HuH-7 (cell line): ENCODE data around the gene CCDC57.
"Not testable (repeated sequence)": the region's sequence is repeated elsewhere in the genome, so short reads cannot be mapped to it uniquely, and the experiment has no call there.

ENCODE experiments used
- DNase-seq: peaks from one replicate; pipeline ENCODE4 v3.0.0; 2011; ENCODE audit warnings: low spot score

Gene CCDC57

DNA sequence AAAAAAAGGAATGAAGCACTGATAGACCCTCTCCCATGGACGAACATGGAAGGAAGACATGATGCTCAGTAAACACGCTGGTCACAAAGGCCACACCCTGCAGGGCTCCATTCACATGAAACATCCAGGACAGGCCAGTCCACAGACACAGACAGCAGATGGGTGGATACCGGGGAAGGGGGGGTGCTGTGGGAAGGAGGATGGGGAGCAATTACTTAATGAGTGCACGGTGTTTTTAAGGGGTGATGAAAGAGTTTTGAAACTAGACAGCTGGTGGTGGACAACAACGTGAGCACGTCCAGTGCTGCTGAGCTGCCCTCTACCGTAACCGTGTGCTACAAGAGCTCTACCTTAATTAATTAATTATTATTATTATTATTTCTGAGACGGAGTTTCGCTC lies 10.2 kb upstream of the CCDC57 start:
- DNase-seq = no peak

DNA sequence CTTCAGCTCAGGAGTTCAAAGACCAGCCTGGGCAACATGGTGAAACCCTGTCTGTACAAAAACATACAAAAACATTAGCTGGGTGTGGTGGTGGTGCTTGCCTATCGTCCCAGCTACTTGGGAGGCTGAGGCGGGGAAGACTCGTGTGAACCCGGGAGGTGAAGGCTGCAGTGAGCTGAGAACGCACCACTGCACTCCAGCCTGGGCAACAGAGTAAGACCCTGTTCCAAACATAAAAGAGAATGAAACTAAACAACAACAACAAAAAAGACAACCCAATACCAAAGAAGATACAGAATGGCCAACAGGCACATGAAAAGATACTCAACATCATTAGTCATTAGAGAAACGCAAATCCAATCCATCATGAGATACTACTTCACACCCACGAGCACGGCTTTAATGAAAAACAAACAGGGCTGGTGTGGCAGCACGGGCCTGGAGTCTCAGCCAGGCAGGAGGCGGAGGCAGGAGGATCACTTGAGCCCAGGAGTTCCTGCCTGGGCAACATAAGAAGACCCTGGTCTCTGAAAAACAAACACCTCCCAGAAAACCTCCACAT lies 8.8 kb upstream of the CCDC57 start:
- DNase-seq = no peak

GRCh38 chr17:82219753-82220709 lies 7.4 kb upstream of the CCDC57 start:
- no peak for DNase-seq

DNA sequence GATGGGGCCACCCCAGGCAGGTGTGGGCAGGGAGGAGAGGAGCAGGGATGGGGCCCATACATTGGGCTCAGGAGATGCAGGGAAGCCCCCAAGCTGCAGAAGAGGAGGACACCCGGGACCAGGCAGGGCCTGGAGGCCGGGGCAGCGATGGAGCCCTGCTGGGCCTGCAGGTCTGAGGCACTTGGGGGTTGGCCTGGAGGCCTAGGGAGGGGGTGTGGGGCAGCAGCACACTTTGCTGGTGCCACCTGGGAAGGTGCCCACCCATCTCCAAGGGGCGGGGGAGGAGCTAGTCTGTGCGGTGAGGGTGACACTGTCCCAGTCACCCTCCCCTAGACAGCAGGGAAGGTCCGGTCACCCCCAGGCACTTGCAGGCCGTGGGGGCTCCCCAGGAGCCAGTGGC lies 6.4 kb upstream of the CCDC57 start:
- DNase-seq = no peak

DNA sequence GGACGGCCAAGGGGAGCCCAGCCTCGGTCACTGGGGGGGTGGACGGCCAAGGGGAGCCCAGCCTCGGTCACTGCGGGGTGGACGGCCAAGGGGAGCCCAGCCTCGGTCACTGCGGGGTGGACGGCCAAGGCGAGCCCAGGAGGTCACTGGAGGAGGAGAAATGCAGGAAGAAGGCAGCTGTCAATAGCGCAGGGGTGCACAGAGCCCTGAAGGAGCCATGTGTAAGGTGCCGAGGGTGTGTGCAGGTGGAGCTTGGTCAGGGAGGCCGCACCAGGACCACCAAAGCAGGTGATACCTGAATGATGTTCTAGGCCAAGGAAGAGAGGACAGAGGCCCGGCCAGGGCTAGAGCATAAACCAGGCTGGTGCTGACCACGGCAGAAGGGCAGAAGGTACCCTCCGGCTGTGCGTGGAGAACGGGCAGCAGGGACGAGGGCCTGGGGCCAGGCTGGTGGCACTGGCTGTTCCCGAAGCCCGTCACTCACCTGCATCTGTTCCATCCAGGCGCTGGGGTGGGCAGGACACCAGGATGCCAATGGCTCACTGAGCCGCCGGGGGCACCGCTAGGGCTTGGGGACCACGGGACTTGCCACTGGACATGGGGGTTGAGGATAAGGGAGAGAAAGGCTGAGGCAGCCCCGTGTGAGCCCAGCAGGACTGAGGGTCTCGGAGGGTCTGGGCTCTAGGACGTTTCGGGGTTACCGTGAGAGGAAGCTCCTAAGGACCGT lies 5.9 kb upstream of the CCDC57 start:
- no peak for DNase-seq

- DNase-seq = no peak
Observed at GRCh38 chr17:82217530-82218204, 5.0 kb upstream of the CCDC57 start.

DNA sequence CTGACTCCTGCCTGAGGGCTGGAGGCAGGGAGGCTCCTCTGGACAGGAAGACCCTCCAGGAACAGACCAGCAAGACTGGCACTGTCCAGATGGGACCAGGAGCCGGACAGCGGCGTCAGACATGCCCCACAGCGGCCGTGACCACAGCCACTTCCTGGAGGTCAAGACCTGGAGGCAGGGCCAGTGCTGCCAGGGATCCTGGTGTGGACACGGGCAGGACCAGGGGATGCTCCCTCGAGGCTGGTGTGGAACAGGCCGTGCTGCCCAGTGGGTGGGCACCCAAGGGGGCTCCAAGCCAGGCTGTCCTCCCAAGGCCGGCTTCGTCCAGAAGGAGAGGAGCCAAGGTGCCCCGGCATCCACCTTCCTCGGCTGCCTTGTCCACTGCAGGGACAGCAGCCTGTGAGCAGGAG lies 4.5 kb upstream of the CCDC57 start:
- no peak for DNase-seq

GRCh38 chr17:82216301-82217119 lies 3.9 kb upstream of the CCDC57 start:
- no peak for DNase-seq

DNA sequence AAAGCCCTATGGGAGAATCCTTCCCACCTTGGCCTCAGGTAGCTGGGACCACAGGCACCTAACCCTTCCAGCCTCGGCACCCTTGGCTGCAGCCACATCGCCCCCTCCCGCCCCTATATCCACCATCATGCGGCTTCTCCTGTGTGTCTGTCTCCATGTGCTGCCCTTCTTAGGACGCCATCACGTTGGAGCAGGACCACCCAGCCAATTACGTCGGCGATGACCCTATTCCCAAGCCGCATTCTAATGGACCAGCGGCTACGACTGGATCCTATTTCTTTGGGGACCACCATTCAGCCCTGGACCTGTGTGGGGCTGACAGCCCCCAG lies 3.3 kb upstream of the CCDC57 start:
- no peak for DNase-seq

- no peak for DNase-seq
Observed at GRCh38 chr17:82215095-82215971, 2.7 kb upstream of the CCDC57 start.

- no peak for DNase-seq
Observed at GRCh38 chr17:82214012-82214628, 1.5 kb upstream of the CCDC57 start.

DNA sequence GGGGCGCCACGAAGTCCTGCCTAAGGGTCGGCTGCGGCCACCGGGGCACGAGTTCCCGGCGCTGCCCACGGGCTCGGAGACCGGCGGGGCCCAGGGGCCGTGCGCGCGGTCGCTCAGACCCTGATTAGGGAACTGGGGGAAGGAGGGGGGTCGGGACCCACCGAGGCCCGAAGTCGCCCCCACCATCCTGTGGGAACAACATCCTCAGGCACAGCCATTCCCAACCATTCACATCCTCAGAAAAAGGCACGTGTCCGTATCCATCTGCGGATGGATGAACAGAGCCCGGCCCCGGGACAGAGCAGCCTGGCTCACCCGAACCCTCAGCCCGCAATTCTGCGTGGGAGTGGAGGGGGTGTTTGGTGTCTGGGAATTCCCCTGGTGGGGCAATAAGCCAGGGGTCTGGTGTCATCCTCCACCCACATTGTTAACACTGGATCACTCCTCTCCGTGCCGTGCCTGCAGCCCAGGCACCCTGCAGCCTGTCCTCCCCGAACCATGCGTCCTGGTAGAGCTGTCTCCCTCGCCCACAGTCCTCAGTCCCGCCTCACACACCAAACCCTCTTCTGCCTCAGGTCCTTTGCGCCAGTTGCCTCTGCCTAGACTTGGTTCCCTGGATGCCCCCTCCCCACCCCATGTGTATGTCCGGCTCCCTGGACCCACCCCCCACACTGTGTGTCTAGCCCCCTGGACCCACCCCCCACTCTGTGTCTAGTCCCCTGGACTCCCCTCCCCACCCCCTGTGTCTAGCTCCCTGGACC lies 789 bp upstream of the CCDC57 start:
- DNase-seq = peak; percentile 92

DNA sequence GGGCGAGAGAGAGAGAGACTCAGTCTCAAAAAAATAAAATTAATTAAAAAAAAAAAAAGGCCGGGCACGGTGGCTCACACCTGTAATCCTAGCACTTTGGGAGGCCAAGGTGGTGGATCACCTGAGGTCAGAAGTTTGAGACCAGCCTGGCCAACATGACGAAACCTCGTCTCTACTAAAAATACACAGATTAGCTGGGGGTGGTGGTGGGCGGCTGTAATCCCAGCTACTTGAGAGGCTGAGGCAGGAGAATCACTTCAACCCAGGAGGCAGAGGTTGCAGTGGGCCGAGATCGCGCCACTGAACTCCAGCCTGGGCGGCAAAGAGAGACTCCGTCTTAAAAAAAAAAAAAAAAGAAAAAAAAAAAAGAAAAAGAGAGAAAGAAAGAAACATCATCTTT lies 2.0 kb downstream of the CCDC57 start:
- not testable (repeated sequence) for DNase-seq

DNA sequence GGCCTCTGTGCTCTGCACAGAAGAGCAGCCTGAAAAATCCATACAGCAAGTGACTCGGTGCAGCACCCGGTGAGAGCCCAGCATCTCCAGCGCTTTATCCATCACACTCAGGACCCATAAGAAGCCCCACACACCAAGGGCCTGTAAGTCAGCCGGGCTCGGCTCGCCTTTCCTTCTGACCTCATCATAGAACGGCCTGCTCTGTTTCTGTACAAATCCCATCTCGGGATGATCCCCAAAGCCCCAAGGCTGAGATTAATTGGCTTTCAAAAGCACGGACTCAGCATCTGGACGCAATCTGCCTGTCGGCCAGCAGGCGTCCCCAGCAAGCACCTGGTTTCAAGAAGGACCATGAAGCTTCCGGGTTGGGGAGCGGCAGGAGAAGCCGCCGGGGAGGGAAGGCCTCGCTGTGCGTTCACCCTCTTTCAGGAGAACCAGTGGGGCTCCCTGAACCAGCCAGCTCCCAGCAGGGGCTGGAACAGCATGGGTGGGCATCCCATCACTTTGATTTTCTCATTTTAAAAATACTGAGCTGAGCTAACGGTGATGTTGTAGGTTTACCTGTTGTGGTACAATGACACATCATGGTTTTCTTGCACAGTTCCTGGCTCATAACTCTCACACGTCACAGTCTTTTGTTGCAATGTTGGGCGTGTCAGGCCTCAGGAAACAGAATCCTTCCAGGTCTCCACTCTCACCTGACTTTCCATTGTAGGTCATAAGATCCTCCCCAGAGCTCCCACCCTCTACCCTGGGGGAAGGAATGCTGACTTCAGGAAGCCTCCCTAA lies 6.7 kb downstream of the CCDC57 start:
- DNase-seq = peak; percentile 92

DNA sequence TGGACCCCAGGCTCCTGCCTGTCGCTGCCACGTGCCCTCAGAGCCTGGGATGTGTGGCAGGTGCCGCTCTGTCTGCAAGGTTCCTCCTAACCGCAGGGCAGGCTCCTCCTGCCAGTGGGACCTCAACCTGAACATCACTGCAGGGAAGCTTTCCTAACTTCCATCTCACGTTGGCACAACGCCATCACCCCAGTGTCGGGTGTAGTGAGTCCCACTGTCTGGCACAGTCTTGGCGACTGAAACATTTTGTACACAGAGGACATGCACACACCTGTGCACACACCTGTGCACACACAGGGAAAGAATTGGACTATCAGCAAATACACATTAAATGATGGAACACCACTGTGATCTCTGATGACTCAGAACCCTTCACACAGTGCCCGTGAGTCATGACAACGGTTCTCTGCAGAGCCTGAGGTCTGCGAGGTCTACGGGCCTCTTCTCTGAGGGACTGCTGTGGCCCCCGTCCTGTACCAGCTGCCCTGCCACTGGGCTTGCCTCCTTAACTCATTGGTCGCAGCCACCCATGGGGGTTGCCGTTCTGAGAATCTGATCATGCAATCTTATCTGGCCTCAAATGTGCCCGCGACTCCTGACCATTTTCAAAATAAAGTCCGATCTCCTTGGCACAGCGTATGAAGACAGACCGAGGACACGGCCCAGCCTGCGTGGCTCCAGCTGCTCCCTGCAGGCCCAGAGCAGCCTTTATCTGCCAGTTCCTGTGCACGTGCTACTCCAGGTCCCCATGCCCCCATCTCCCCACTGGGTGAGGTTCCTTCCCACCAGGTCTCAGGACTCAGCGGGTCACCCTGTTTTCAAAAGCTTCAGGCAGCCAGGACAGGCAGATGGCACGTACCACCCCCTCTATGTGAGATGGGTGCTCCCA lies 7.6 kb downstream of the CCDC57 start:
- no peak for DNase-seq

DNA sequence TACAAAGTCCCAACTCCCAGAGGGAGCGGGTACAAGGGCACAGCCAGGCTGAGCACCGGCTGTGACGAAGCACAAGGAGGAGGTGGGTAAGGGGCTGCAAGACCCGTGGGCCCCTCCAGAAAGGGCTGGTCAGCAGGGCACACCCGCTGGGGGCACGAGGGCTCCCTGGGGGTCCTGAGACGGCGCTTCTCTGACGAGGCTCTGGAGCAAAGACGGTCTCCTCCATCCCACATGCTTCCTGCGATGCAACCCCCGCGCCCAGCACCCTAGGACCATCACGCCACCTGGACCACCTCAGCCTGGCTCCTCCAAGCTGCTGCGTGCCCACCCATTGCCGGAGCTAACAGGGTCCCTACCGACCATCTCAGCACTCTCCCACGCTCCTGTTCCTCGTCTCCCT lies 8.7 kb downstream of the CCDC57 start:
- DNase-seq = no peak

DNA sequence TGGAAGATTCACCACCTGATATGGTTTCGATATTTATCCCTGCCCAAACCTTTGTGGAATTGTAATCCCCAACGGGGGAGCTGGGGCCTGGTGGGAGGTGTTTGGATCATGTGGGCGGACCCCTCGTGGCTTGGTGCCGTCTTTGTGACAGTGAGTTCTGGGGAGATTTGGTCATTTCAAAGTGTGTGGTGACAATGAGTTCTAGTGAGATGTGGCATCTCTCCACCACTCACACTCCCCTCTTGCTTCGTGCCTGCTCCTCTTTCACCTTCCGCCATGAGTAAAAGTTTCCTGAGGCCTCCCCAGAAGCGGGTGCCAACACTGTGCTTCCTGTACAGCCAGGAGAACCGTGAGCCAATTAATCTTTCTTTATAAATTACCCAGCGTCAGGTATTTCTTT lies 9.7 kb downstream of the CCDC57 start:
- DNase-seq = no peak

DNA sequence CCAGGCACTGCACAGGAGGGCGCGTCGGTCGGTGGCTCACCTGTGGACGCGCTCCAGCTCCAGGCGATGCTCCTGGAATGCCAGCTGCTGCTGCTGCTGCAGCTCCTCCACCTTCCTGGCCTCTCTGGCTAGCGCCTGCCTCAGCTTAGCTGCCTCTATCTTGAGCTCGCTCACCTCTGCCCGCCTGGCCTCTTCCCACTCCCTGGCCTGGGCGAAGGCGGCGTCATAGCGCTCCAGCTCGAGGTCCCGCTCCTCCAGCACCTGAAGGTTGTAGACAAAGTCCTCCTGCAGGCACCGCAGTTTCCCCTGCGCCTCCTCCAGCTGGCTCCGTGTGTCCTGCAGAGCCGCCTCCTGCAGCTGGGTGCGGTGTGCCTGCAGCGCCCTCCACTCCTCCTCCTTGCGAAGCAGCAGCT lies 11.1 kb downstream of the CCDC57 start:
- DNase-seq = no peak
